GM19238 (cell line): ENCODE results near the gene PHYHIPL.

Experiments
- DNase-seq: peaks from one replicate; pipeline ENCODE4 v3.0.0; 2011; ENCODE audit warnings: low spot score; ENCODE audit not compliant: insufficient read length

The PHYHIPL gene

DNA sequence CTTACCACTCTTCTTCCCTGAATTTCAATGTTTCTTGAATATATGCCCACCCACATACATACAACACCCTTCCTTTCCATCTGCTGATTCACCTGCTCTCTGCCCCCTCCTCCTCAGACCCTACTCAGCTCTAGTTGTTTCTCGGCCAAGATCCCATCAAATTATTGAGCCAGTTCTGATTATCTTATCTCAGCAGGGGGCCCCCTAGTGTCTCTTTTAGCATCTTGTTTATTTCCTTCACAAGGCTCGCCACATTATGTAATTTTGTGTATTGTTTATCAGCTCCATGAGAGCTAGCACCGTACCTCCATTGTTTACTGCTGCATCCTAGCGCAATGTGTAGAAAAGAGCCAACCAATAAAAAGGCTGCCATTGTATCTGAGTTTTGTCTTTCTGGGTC is 114.0 kb downstream of the PHYHIPL start:
- DNase-seq = no peak
